ENCODE data around the gene MYO7B.

DNA sequence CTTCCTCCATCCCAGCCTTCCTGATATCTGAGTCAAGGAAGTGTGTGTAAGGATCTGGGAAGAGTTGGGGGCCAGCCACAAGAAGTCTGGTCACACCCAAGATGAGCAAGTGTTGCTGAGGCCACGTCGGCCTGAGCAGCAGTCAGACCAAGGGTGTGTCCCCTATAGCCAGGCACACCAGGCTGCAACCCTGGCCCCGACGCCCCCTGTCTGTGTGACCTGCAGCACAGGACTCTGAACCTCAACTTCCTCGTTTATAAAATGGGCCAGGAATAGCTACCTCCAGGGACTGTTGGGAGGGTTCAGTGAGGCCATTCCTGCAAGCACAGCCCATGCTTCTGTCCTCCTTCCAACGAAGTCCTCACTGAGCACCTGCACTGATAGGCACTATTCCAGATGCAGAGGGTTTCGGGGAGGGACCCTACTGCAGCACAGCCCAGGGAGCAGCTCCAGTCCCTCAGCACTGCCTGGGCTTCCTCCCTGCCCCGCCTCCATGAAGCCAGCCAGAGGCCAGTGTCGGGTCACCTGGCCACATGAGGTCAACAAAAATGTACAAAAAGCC lies 126.5 kb downstream of the MYO7B start:
- no peak for TF ChIP-seq POLR2A (IDR thresholded peaks at IDR 0.05)
- no peak for TF ChIP-seq EP300 (IDR thresholded peaks at IDR 0.05)
- TF ChIP-seq, protein P1, sequence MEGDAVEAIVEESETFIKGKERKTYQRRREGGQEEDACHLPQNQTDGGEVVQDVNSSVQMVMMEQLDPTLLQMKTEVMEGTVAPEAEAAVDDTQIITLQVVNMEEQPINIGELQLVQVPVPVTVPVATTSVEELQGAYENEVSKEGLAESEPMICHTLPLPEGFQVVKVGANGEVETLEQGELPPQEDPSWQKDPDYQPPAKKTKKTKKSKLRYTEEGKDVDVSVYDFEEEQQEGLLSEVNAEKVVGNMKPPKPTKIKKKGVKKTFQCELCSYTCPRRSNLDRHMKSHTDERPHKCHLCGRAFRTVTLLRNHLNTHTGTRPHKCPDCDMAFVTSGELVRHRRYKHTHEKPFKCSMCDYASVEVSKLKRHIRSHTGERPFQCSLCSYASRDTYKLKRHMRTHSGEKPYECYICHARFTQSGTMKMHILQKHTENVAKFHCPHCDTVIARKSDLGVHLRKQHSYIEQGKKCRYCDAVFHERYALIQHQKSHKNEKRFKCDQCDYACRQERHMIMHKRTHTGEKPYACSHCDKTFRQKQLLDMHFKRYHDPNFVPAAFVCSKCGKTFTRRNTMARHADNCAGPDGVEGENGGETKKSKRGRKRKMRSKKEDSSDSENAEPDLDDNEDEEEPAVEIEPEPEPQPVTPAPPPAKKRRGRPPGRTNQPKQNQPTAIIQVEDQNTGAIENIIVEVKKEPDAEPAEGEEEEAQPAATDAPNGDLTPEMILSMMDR (IDR thresholded peaks at IDR 0.05), result no peak

Measured in tibial nerve (tissue), 4 donors.